GM19372 (cell line): ENCODE measurements around the gene C21orf91.
A peak's percentile ranks its signal among the peaks of the same experiment; 100 is the strongest.

Experiments used
- ATAC-seq: cut with Tn5 transposase; IDR thresholded peaks from one replicate; pipeline ENCODE4 v1.9.1; 2021; ENCODE audit warnings: mild to moderate bottlenecking, low read depth, moderate library complexity; ENCODE audit not compliant: unreplicated experiment

The C21orf91 gene

GRCh38 chr21:17799414-17800164 is 19.6 kb downstream of the C21orf91 start:
- no peak for ATAC-seq

GRCh38 chr21:17798796-17799195 is 20.4 kb downstream of the C21orf91 start:
- ATAC-seq = no peak

- no peak for ATAC-seq
Observed at GRCh38 chr21:17797967-17798366, 21.2 kb downstream of the C21orf91 start.

GRCh38 chr21:17796503-17796902 is 22.7 kb downstream of the C21orf91 start:
- ATAC-seq = no peak

- ATAC-seq = no peak
Observed at GRCh38 chr21:17796037-17796403, 23.1 kb downstream of the C21orf91 start.

GRCh38 chr21:17795146-17796036 is 23.8 kb downstream of the C21orf91 start:
- ATAC-seq = no peak

GRCh38 chr21:17794518-17795145 is 24.5 kb downstream of the C21orf91 start:
- no peak for ATAC-seq

GRCh38 chr21:17793246-17794123 is 25.7 kb downstream of the C21orf91 start:
- peak; percentile 60 for ATAC-seq

- ATAC-seq = no peak
Observed at GRCh38 chr21:17789656-17790055, 29.5 kb downstream of the C21orf91 start.

- ATAC-seq = no peak
Observed at GRCh38 chr21:17789069-17789468, 30.1 kb downstream of the C21orf91 start.

- no peak for ATAC-seq
Observed at GRCh38 chr21:17786851-17787181, 32.3 kb downstream of the C21orf91 start.

GRCh38 chr21:17786071-17786850 is 32.9 kb downstream of the C21orf91 start:
- ATAC-seq = no peak

GRCh38 chr21:17785403-17785788 is 33.8 kb downstream of the C21orf91 start:
- no peak for ATAC-seq

- peak; percentile 40 for ATAC-seq
Observed at GRCh38 chr21:17784604-17785402, 34.4 kb downstream of the C21orf91 start.

GRCh38 chr21:17784180-17784598 is 35.0 kb downstream of the C21orf91 start:
- peak; percentile 45 for ATAC-seq

- peak; percentile 44 for ATAC-seq
Observed at GRCh38 chr21:17783481-17784179, 35.5 kb downstream of the C21orf91 start.

GRCh38 chr21:17783003-17783402 is 36.2 kb downstream of the C21orf91 start:
- no peak for ATAC-seq

- no peak for ATAC-seq
Observed at GRCh38 chr21:17782051-17782450, 37.1 kb downstream of the C21orf91 start.
